ENCODE data around the gene S100A6. TPM values are rescaled to one million over a fixed set of nuclear protein-coding genes. Genes with fewer than 3 reads are reported as not detected.
"Not testable (repeated sequence)": the region's sequence is repeated elsewhere in the genome, so short reads cannot be mapped to it uniquely, and the experiment has no call there.

Gene S100A6
- total RNA-seq, 1 experiment from 2014 or later = 904 TPM

GRCh38 chr1:153526132-153526543 lies 9.7 kb downstream of the S100A6 start:
- no peak for DNase-seq
- Histone ChIP-seq H3K36me3 (peaks cover 3% of the 10 kb centered on the region), H3K9me3 (no peaks in the 10 kb centered on the region), H3K27me3 (no peaks in the 10 kb centered on the region), H3K4me3 (no peak overlapping the region)

GRCh38 chr1:153525088-153525728 lies 10.6 kb downstream of the S100A6 start:
- DNase-seq = no peak
- H3K36me3 ChIP-seq = peaks cover 3% of the 10 kb centered on the region

GRCh38 chr1:153522353-153523048 lies 13.3 kb downstream of the S100A6 start:
- not testable (repeated sequence) for H3K27me3 ChIP-seq, H3K9me3 ChIP-seq, H3K36me3 ChIP-seq, H3K4me3 ChIP-seq, DNase-seq

More at GRCh38 chr1:153525088-153525728, 10.6 kb downstream of the S100A6 start:
- Histone ChIP-seq H3K4me3 (no peak overlapping the region), H3K27me3 (no peaks in the 10 kb centered on the region), H3K9me3 (no peaks in the 10 kb centered on the region)

- not testable (repeated sequence) for H3K36me3 ChIP-seq, DNase-seq, H3K9me3 ChIP-seq, H3K27me3 ChIP-seq, H3K4me3 ChIP-seq
These were observed 14.0 kb downstream of the S100A6 start for GRCh38 chr1:153521808-153522207.

GRCh38 chr1:153520818-153521476 lies 14.8 kb downstream of the S100A6 start:
- no peaks in the 10 kb centered on the region for H3K36me3 ChIP-seq
- no peak for DNase-seq

GRCh38 chr1:153520137-153520691 lies 15.6 kb downstream of the S100A6 start:
- not testable (repeated sequence) for H3K36me3 ChIP-seq, H3K27me3 ChIP-seq, DNase-seq, H3K9me3 ChIP-seq, H3K4me3 ChIP-seq

More at GRCh38 chr1:153520818-153521476, 14.8 kb downstream of the S100A6 start:
- Histone ChIP-seq H3K9me3 (no peaks in the 10 kb centered on the region), H3K4me3 (no peak overlapping the region), H3K27me3 (no peaks in the 10 kb centered on the region)

- Histone ChIP-seq H3K4me3 (no peak overlapping the region), H3K36me3 (no peaks in the 10 kb centered on the region), H3K27me3 (no peaks in the 10 kb centered on the region), H3K9me3 (no peaks in the 10 kb centered on the region)
- no peak for DNase-seq
These were observed 16.5 kb downstream of the S100A6 start for GRCh38 chr1:153519242-153519641.

GRCh38 chr1:153515504-153516394 lies 20.0 kb downstream of the S100A6 start:
- no peaks in the 10 kb centered on the region for H3K27me3 ChIP-seq
- no peaks in the 10 kb centered on the region for H3K9me3 ChIP-seq
- no peak for DNase-seq
- H3K4me3 ChIP-seq = no peak overlapping the region
- no peaks in the 10 kb centered on the region for H3K36me3 ChIP-seq

GRCh38 chr1:153513666-153514065 lies 22.1 kb downstream of the S100A6 start:
- Histone ChIP-seq H3K36me3 (no peaks in the 10 kb centered on the region), H3K4me3 (no peak overlapping the region)

GRCh38 chr1:153513023-153513422 lies 22.8 kb downstream of the S100A6 start:
- Histone ChIP-seq H3K4me3 (no peak overlapping the region), H3K27me3 (no peaks in the 10 kb centered on the region), H3K9me3 (no peaks in the 10 kb centered on the region), H3K36me3 (no peaks in the 10 kb centered on the region)
- DNase-seq = peak; percentile 49

More at GRCh38 chr1:153513666-153514065, 22.1 kb downstream of the S100A6 start:
- Histone ChIP-seq H3K9me3 (no peaks in the 10 kb centered on the region), H3K27me3 (no peaks in the 10 kb centered on the region)
- no peak for DNase-seq

- H3K4me3 ChIP-seq = no peak overlapping the region
- H3K27me3 ChIP-seq = no peaks in the 10 kb centered on the region
- no peaks in the 10 kb centered on the region for H3K9me3 ChIP-seq
- no peaks in the 10 kb centered on the region for H3K36me3 ChIP-seq
- peak; percentile 88 for DNase-seq
These were observed 24.8 kb downstream of the S100A6 start for GRCh38 chr1:153510984-153511410.

GRCh38 chr1:153509729-153510354 lies 25.9 kb downstream of the S100A6 start:
- no peaks in the 10 kb centered on the region for H3K36me3 ChIP-seq
- DNase-seq = no peak
- no peak overlapping the region for H3K4me3 ChIP-seq
- H3K9me3 ChIP-seq = no peaks in the 10 kb centered on the region
- no peaks in the 10 kb centered on the region for H3K27me3 ChIP-seq

GRCh38 chr1:153509036-153509435 lies 26.8 kb downstream of the S100A6 start:
- no peaks in the 10 kb centered on the region for H3K9me3 ChIP-seq
- no peak for DNase-seq
- H3K4me3 ChIP-seq = no peak overlapping the region
- H3K27me3 ChIP-seq = no peaks in the 10 kb centered on the region
- no peaks in the 10 kb centered on the region for H3K36me3 ChIP-seq

GRCh38 chr1:153507926-153508583 lies 27.7 kb downstream of the S100A6 start:
- DNase-seq = no peak
- Histone ChIP-seq H3K27me3 (no peaks in the 10 kb centered on the region), H3K9me3 (no peaks in the 10 kb centered on the region), H3K4me3 (no peak overlapping the region), H3K36me3 (no peaks in the 10 kb centered on the region)

GRCh38 chr1:153506831-153507413 lies 28.9 kb downstream of the S100A6 start:
- no peaks in the 10 kb centered on the region for H3K27me3 ChIP-seq
- no peak overlapping the region for H3K4me3 ChIP-seq
- peak; percentile 99 for DNase-seq
- no peaks in the 10 kb centered on the region for H3K36me3 ChIP-seq
- no peaks in the 10 kb centered on the region for H3K9me3 ChIP-seq

Data from MG63 (cell line).